ENCODE measurements around the gene LRP5. TPM values are rescaled to one million over a fixed set of nuclear protein-coding genes. Genes with fewer than 3 reads are reported as not detected.

Gene LRP5
- total and polyA plus RNA-seq, 2 experiments from 2014 or later = 26.9 to 51.1 TPM

GRCh38 chr11:68495220-68495729 lies 182.9 kb downstream of the LRP5 start:
- no peak overlapping the region for H3K4me3 Mint-ChIP-seq
- H3K36me3 Mint-ChIP-seq (ENCODE audit: low read depth) = peaks cover 6% of the 10 kb centered on the region; the same call in 1 of the 3 replicates
- Histone ChIP-seq H4K20me1 (replicated peaks; ENCODE audit: insufficient read depth) (peaks cover 88% of the 10 kb centered on the region), H2AFZ (no peak overlapping the region), H3K4me2 (no peak overlapping the region), H3K36me3 (ENCODE audit: insufficient read depth) (no peaks in the 10 kb centered on the region), H3K4me3 (no peak overlapping the region), H3K79me2 (replicated peaks; ENCODE audit: insufficient read depth) (peaks cover 100% of the 10 kb centered on the region), H3F3A (replicated peaks; ENCODE audit: low read depth) (no peaks in the 10 kb centered on the region; the same call in 1 of the 2 replicates), H3K4me1 (ENCODE audit: insufficient read depth) (peaks cover 31% of the 10 kb centered on the region), H3K27me3 (ENCODE audit: insufficient read depth) (no peaks in the 10 kb centered on the region), H3K27ac (ENCODE audit: low read depth) (no peak overlapping the region), H3K9me2 (ENCODE audit: insufficient read depth) (no peaks in the 10 kb centered on the region)
- peaks cover 4% of the 10 kb centered on the region for H3K27me3 Mint-ChIP-seq (ENCODE audit: insufficient read depth, low read depth, poor library complexity)
- no peak overlapping the region for H3K27ac Mint-ChIP-seq
- TF ChIP-seq JUNB (IDR thresholded peaks at IDR 0.05; ENCODE audit: unreplicated experiment) (no peak), CTCF (conservative IDR thresholded peaks at IDR 0.05; ENCODE audit: low read depth in 2 of 2) (no peak), ETS1 (IDR thresholded peaks at IDR 0.05) (no peak), POLR2AphosphoS5 (IDR thresholded peaks at IDR 0.05; ENCODE audit: low read depth) (no peak), EZH2 (IDR thresholded peaks at IDR 0.05; ENCODE audit: low read depth, unreplicated experiment) (no peak)
- DNase-seq (ENCODE audit: low spot score) = no peak
- ATAC-seq = no peak
- no peaks in the 10 kb centered on the region; the same call in 2 of the 3 replicates for H3K9me3 Mint-ChIP-seq
- peaks cover 37% of the 10 kb centered on the region for H3K4me1 Mint-ChIP-seq

GRCh38 chr11:68495872-68496271 lies 183.5 kb downstream of the LRP5 start:
- no peak overlapping the region for H3K4me3 Mint-ChIP-seq
- Histone ChIP-seq H4K20me1 (replicated peaks; ENCODE audit: insufficient read depth) (peaks cover 89% of the 10 kb centered on the region), H3K27ac (ENCODE audit: low read depth) (no peak overlapping the region), H3K9me2 (ENCODE audit: insufficient read depth) (no peaks in the 10 kb centered on the region), H3K27me3 (ENCODE audit: insufficient read depth) (no peaks in the 10 kb centered on the region), H2AFZ (no peak overlapping the region), H3K79me2 (replicated peaks; ENCODE audit: insufficient read depth) (peaks cover 100% of the 10 kb centered on the region), H3K36me3 (ENCODE audit: insufficient read depth) (no peaks in the 10 kb centered on the region), H3K4me2 (no peak overlapping the region), H3F3A (replicated peaks; ENCODE audit: low read depth) (no peaks in the 10 kb centered on the region; the same call in 1 of the 2 replicates), H3K4me1 (ENCODE audit: insufficient read depth) (peaks cover 26% of the 10 kb centered on the region), H3K4me3 (no peak overlapping the region)
- peaks cover 4% of the 10 kb centered on the region for H3K27me3 Mint-ChIP-seq (ENCODE audit: insufficient read depth, low read depth, poor library complexity)
- no peaks in the 10 kb centered on the region; the same call in 2 of the 3 replicates for H3K9me3 Mint-ChIP-seq
- peaks cover 6% of the 10 kb centered on the region; the same call in 1 of the 3 replicates for H3K36me3 Mint-ChIP-seq (ENCODE audit: low read depth)
- peaks cover 35% of the 10 kb centered on the region for H3K4me1 Mint-ChIP-seq
- H3K27ac Mint-ChIP-seq = no peak overlapping the region
- DNase-seq (ENCODE audit: low spot score) (no peak), ATAC-seq (no peak)
- TF ChIP-seq JUNB (IDR thresholded peaks at IDR 0.05; ENCODE audit: unreplicated experiment) (no peak), ZNF114 (CRISPR knock-in tag; IDR thresholded peaks at IDR 0.05) (no peak), CREB1 (CRISPR knock-in tag; IDR thresholded peaks at IDR 0.05; ENCODE audit: low read depth) (no peak), EZH2phosphoT487 (IDR thresholded peaks at IDR 0.05; ENCODE audit: unreplicated experiment) (no peak), STAT1 (IDR thresholded peaks at IDR 0.05; ENCODE audit: unreplicated experiment) (no peak), CTCF (conservative IDR thresholded peaks at IDR 0.05; ENCODE audit: low read depth in 2 of 2) (no peak), REST (IDR thresholded peaks at IDR 0.05; ENCODE audit: unreplicated experiment) (no peak), POLR2AphosphoS5 (IDR thresholded peaks at IDR 0.05; ENCODE audit: low read depth) (no peak), EZH2 (IDR thresholded peaks at IDR 0.05; ENCODE audit: low read depth, unreplicated experiment) (no peak)
